ENCODE measurements around the gene CEP85L.

DNA sequence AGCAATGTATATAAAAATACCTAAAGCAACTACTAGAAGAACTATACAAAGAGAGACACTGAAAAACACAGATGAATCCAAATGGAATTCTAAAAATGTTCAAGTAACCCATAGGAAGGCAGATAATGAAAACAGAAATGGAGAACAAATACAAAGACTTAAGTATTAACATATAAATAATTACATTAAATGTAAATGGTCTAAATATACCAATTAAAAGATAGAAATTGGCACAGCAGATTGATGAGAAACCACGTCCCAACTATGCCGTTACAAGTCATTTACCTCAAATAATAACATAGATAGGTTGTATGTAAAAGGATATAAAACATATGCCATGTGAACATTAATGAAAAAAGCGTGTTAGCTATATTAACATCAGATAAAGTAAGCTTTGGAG is 40.1 kb downstream of the CEP85L start:
- TF ChIP-seq, protein P1, sequence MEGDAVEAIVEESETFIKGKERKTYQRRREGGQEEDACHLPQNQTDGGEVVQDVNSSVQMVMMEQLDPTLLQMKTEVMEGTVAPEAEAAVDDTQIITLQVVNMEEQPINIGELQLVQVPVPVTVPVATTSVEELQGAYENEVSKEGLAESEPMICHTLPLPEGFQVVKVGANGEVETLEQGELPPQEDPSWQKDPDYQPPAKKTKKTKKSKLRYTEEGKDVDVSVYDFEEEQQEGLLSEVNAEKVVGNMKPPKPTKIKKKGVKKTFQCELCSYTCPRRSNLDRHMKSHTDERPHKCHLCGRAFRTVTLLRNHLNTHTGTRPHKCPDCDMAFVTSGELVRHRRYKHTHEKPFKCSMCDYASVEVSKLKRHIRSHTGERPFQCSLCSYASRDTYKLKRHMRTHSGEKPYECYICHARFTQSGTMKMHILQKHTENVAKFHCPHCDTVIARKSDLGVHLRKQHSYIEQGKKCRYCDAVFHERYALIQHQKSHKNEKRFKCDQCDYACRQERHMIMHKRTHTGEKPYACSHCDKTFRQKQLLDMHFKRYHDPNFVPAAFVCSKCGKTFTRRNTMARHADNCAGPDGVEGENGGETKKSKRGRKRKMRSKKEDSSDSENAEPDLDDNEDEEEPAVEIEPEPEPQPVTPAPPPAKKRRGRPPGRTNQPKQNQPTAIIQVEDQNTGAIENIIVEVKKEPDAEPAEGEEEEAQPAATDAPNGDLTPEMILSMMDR (IDR thresholded peaks at IDR 0.05): no peak
- TF ChIP-seq POLR2A (IDR thresholded peaks at IDR 0.05): no peak
